DND-41 (cell line): ENCODE data around the gene PLEKHA7.
"Not testable (repeated sequence)": the region's sequence is repeated elsewhere in the genome, so short reads cannot be mapped to it uniquely, and the experiment has no call there.

Experiments
- ATAC-seq: fragments of 200-7000 bp; cut with Tn5 transposase; 3 replicates; pipeline ENCODE4 v1.9.1; 2021; ENCODE audit warnings: low read depth; ENCODE audit not compliant: insufficient read depth
- DNase-seq: peaks from one replicate; pipeline ENCODE4 v3.0.0-alpha.2; 2020
- H2AFZ ChIP-seq: 2 replicates; pipeline ENCODE4 v1.6.0; 2012; ENCODE audit warnings: low read depth, low read length
- H3K27ac ChIP-seq: 2 replicates; pipeline ENCODE4 v1.5.1; 2012; ENCODE audit warnings: low read length, inconsistent platforms
- H3K27me3 ChIP-seq: fragments of 200-600 bp; sonication (generic); 2 replicates; pipeline ENCODE4 v1.6.0; 2012; ENCODE audit warnings: low read length, mild to moderate bottlenecking, inconsistent platforms; ENCODE audit not compliant: insufficient read depth, poor library complexity
- H3K36me3 ChIP-seq: 2 replicates; pipeline ENCODE4 v1.5.1; 2012; ENCODE audit warnings: low read length, inconsistent platforms; ENCODE audit not compliant: insufficient read depth
- H3K4me1 ChIP-seq: 2 replicates; pipeline ENCODE4 v1.5.1; 2012; ENCODE audit warnings: mild to moderate bottlenecking, low read length; ENCODE audit not compliant: insufficient read depth
- H3K4me2 ChIP-seq: 2 replicates; pipeline ENCODE4 v1.6.0; 2012; ENCODE audit warnings: mild to moderate bottlenecking, moderate library complexity, low read length, inconsistent platforms; ENCODE audit not compliant: insufficient read depth
- H3K4me3 ChIP-seq, 2 experiments: fragments of 200-600 bp in 1 of 2; shearing (Covaris generic) in 1 of 2; 2 replicates each; pipeline ENCODE4 v1.5.1; 2012 to 2016; ENCODE audit warnings: inconsistent platforms in 2 of 2, low read length in 2 of 2, mild to moderate bottlenecking in 2 of 2, low read depth in 1 of 2, moderate library complexity in 1 of 2
- H3K79me2 ChIP-seq: 2 replicates; pipeline ENCODE4 v1.6.0; 2012; ENCODE audit warnings: low read length, inconsistent platforms; ENCODE audit not compliant: insufficient read depth
- H3K9ac ChIP-seq: 2 replicates; pipeline ENCODE4 v1.6.0; 2012; ENCODE audit warnings: low read depth, mild to moderate bottlenecking, inconsistent platforms, low read length, moderate library complexity
- H3K9me3 ChIP-seq: 2 replicates; pipeline ENCODE4 v1.5.1; 2012; ENCODE audit warnings: low read length, moderate library complexity, mild to moderate bottlenecking, inconsistent platforms; ENCODE audit not compliant: insufficient read depth, severe bottlenecking
- H4K20me1 ChIP-seq: 2 replicates; pipeline ENCODE4 v1.6.0; 2012; ENCODE audit warnings: low read length; ENCODE audit not compliant: insufficient read depth
- EZH2 ChIP-seq: IDR thresholded peaks from 3 replicates; pipeline ENCODE4 v1.6.1; 2012; ENCODE audit warnings: borderline replicate concordance, low read depth, mild to moderate bottlenecking, moderate library complexity, low read length, inconsistent platforms; ENCODE audit not compliant: severe bottlenecking
- TF ChIP-seq, protein P1 (sequence below): IDR thresholded peaks from 2 replicates; pipeline ENCODE4 v1.5.1; 2012; ENCODE audit warnings: borderline replicate concordance, low read length, moderate library complexity, mild to moderate bottlenecking; ENCODE audit not compliant: poor library complexity, severe bottlenecking; ENCODE audit errors: extremely low read depth

PLEKHA7 gene

GRCh38 chr11:16923987-16924386 lies 90.2 kb downstream of the PLEKHA7 start:
- DNase-seq (no peak), ATAC-seq (no peak)
- Histone ChIP-seq H3K9me3 (no peaks in the 10 kb centered on the region), H3K27me3 (peaks cover 6% of the 10 kb centered on the region), H4K20me1 (no peaks in the 10 kb centered on the region), H3K4me2 (no peak overlapping the region), H3K4me1 (no peaks in the 10 kb centered on the region), H2AFZ (no peak overlapping the region), H3K36me3 (no peaks in the 10 kb centered on the region), H3K79me2 (no peaks in the 10 kb centered on the region), H3K9ac (no peak overlapping the region), H3K27ac (no peak overlapping the region), H3K4me3 (no peak overlapping the region)
- TF ChIP-seq, protein P1, sequence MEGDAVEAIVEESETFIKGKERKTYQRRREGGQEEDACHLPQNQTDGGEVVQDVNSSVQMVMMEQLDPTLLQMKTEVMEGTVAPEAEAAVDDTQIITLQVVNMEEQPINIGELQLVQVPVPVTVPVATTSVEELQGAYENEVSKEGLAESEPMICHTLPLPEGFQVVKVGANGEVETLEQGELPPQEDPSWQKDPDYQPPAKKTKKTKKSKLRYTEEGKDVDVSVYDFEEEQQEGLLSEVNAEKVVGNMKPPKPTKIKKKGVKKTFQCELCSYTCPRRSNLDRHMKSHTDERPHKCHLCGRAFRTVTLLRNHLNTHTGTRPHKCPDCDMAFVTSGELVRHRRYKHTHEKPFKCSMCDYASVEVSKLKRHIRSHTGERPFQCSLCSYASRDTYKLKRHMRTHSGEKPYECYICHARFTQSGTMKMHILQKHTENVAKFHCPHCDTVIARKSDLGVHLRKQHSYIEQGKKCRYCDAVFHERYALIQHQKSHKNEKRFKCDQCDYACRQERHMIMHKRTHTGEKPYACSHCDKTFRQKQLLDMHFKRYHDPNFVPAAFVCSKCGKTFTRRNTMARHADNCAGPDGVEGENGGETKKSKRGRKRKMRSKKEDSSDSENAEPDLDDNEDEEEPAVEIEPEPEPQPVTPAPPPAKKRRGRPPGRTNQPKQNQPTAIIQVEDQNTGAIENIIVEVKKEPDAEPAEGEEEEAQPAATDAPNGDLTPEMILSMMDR, result no peak
- no peak for TF ChIP-seq EZH2

DNA sequence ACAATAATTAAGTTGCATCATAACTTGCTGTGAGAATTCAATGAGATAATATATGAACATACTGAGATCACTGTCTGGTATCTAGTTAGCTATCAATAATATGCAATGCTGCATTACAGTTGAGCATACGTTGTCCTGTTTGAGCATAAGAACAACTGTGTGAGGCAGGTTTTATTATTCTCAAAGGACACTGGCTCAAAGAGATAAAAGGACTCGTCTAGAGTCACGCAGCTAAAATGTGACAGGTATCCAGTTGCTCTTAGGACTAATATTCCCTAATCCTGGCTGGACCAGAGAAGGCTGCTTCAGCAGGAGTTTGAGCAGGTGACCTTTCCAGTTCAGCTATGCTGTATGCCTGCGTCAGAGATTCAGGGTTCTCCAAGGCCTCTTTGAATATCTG lies 92.5 kb downstream of the PLEKHA7 start:
- no peak overlapping the region for H2AFZ ChIP-seq
- ATAC-seq (no peak), DNase-seq (no peak)
- no peak overlapping the region for H3K27ac ChIP-seq
- no peaks in the 10 kb centered on the region for H3K79me2 ChIP-seq
- H3K4me1 ChIP-seq, result no peaks in the 10 kb centered on the region
- peaks cover 10% of the 10 kb centered on the region for H3K27me3 ChIP-seq
- no peak for TF ChIP-seq EZH2
- TF ChIP-seq, protein P1, result no peak
- H3K4me3 ChIP-seq, result no peak overlapping the region
- H4K20me1 ChIP-seq, result no peaks in the 10 kb centered on the region
- H3K9me3 ChIP-seq, result no peaks in the 10 kb centered on the region
- H3K9ac ChIP-seq, result no peak overlapping the region
- H3K36me3 ChIP-seq, result no peaks in the 10 kb centered on the region
- no peak overlapping the region for H3K4me2 ChIP-seq

DNA sequence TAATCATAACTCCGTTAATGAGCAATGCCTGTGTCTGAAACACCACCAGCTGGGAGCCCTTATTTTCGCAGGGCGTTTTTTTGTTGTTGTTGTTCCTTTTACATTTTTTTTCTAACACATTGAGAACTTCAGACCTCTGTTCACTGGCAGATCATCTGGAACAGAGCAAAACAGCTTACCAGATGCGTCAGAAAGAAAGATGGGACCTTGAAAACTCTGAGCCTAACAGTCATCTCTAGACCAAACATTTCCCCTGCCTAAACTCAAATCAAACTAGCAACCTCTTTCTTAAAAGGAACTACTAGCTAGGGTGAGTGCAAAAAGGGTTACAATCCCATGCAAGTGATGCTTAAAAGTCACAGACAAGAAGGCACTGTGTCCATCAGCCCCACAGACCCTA lies 93.2 kb downstream of the PLEKHA7 start:
- TF ChIP-seq, protein P1, result no peak
- no peak for TF ChIP-seq EZH2
- H3K4me3 ChIP-seq, result no peak overlapping the region
- DNase-seq (no peak), ATAC-seq (no peak)
- H3K9me3 ChIP-seq, result no peaks in the 10 kb centered on the region
- no peak overlapping the region for H3K9ac ChIP-seq
- H3K27ac ChIP-seq, result no peak overlapping the region
- no peak overlapping the region for H3K4me2 ChIP-seq
- no peaks in the 10 kb centered on the region for H3K4me1 ChIP-seq
- no peaks in the 10 kb centered on the region for H4K20me1 ChIP-seq
- no peaks in the 10 kb centered on the region for H3K36me3 ChIP-seq
- H3K27me3 ChIP-seq, result peaks cover 10% of the 10 kb centered on the region
- no peaks in the 10 kb centered on the region for H3K79me2 ChIP-seq
- no peak overlapping the region for H2AFZ ChIP-seq

GRCh38 chr11:16920559-16920958 lies 93.7 kb downstream of the PLEKHA7 start:
- no peak for TF ChIP-seq EZH2
- TF ChIP-seq, protein P1, result no peak
- Histone ChIP-seq H3K9ac (no peak overlapping the region), H3K27me3 (peaks cover 10% of the 10 kb centered on the region), H3K4me2 (no peak overlapping the region), H3K4me1 (no peaks in the 10 kb centered on the region), H3K79me2 (no peaks in the 10 kb centered on the region), H4K20me1 (no peaks in the 10 kb centered on the region), H2AFZ (no peak overlapping the region), H3K36me3 (no peaks in the 10 kb centered on the region), H3K4me3 (no peak overlapping the region), H3K9me3 (no peaks in the 10 kb centered on the region), H3K27ac (no peak overlapping the region)
- no peak for ATAC-seq
- DNase-seq, result no peak

DNA sequence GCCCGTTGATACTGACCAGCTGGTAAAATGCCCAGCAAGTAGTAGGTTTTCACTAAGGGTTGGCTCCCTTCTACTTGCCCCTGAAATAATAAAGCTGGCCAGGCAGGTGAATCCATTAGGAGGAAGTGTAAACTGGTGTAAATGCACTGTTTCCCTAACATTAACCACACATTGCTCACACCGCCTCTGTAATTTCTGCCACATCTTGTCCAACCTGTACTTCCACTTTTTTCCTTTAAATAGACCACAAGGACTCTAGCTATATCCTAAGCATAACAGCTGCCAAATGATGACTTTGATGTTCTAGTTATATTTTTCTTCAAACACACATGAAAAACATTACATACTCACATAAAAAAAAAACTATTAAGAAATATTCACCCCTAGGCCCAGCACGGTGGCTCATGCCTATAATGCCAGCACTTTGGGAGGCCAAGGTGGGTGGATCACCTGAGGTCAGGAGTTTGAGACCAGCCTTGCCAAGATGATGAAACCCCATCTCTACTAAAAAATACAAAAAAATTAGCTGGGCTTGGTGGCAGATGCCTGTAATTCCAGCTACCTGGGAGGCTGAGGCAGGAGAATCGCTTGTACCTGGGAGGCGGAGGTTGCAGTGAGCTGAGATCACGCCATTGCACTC lies 95.6 kb downstream of the PLEKHA7 start:
- H3K4me1 ChIP-seq, H3K27me3 ChIP-seq, ATAC-seq, H3K4me3 ChIP-seq, H2AFZ ChIP-seq, H3K4me2 ChIP-seq, H3K36me3 ChIP-seq, H3K27ac ChIP-seq, H3K9me3 ChIP-seq, H4K20me1 ChIP-seq, H3K79me2 ChIP-seq, H3K9ac ChIP-seq, DNase-seq: not testable (repeated sequence)
